ENCODE data around the gene DAGLA.

DNA sequence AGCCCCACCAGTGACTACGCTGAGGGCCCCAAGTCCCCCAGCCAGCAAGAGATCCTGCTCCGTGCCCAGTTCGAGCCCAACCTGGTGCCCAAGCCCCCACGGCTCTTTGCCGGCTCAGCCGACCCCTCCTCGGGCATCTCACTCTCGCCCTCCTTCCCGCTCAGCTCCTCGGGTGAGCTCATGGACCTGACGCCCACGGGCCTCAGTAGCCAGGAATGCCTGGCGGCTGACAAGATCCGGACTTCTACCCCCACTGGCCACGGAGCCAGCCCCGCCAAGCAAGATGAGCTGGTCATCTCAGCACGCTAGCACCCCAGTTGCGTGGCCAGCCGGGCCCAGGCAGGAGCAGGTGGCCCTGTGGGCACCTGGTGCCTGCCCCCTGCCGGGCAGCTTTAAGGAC lies 64.0 kb downstream of the DAGLA start:
- TF ChIP-seq CTCF (IDR thresholded peaks at IDR 0.05) = no peak
- no peak for TF ChIP-seq POLR2A (IDR thresholded peaks at IDR 0.05)
- no peak for TF ChIP-seq POLR2AphosphoS5 (IDR thresholded peaks at IDR 0.05)
- TF ChIP-seq EP300 (IDR thresholded peaks at IDR 0.05) = no peak
